ENCODE data around the gene SALL2.

SALL2 gene

GRCh38 chr14:21494902-21495762, 31.0 kb downstream of the SALL2 start:
- TF ChIP-seq CTCF (IDR thresholded peaks at IDR 0.05; ENCODE audit: borderline replicate concordance, control extremely low read depth, extremely low read depth, insufficient read depth, missing control alignments): no peak
- DNase-seq (ENCODE audit: low spot score): no peak
- in situ Hi-C loops (cut with MboI; ENCODE audit: low sequenced_read_pairs, unreplicated experiment): no loop called here

GRCh38 chr14:21486640-21487087, 39.5 kb downstream of the SALL2 start:
- DNase-seq (ENCODE audit: low spot score): no peak
- no peak for TF ChIP-seq CTCF (IDR thresholded peaks at IDR 0.05; ENCODE audit: borderline replicate concordance, control extremely low read depth, extremely low read depth, insufficient read depth, missing control alignments)
- in situ Hi-C loops (cut with MboI; ENCODE audit: low sequenced_read_pairs, unreplicated experiment): no loop called here

- TF ChIP-seq CTCF (IDR thresholded peaks at IDR 0.05; ENCODE audit: borderline replicate concordance, control extremely low read depth, extremely low read depth, insufficient read depth, missing control alignments): peak; percentile 96
- peak; percentile 94 for DNase-seq (ENCODE audit: low spot score)
- in situ Hi-C loops (cut with MboI; ENCODE audit: low sequenced_read_pairs, unreplicated experiment): no loop called here
Measured at GRCh38 chr14:21476925-21477681, 49.0 kb downstream of the SALL2 start, which contains the start of the genes RAB2B and TOX4. RAB2B (minus strand) TSS chr14:21476959; CDS start chr14:21476872, 87 bp downstream. TOX4 (plus strand) TSS chr14:21477195; CDS start chr14:21477279, 84 bp downstream.

GRCh38 chr14:21476523-21476924, 49.6 kb downstream of the SALL2 start:
- peak; percentile 77 for DNase-seq (ENCODE audit: low spot score)
- no peak for TF ChIP-seq CTCF (IDR thresholded peaks at IDR 0.05; ENCODE audit: borderline replicate concordance, control extremely low read depth, extremely low read depth, insufficient read depth, missing control alignments)
- in situ Hi-C loops (cut with MboI; ENCODE audit: low sequenced_read_pairs, unreplicated experiment): no loop called here

- TF ChIP-seq CTCF (IDR thresholded peaks at IDR 0.05; ENCODE audit: borderline replicate concordance, control extremely low read depth, extremely low read depth, insufficient read depth, missing control alignments): no peak
- in situ Hi-C loops (cut with MboI; ENCODE audit: low sequenced_read_pairs, unreplicated experiment): no loop called here
- DNase-seq (ENCODE audit: low spot score): no peak
Measured at GRCh38 chr14:21475767-21476522, 50.2 kb downstream of the SALL2 start.

All from GM13976 (cell line).